H1 (cell line): ENCODE measurements around the gene OSCAR. TPM values are rescaled to one million over a fixed set of nuclear protein-coding genes. Genes with fewer than 3 reads are reported as not detected.
"Not testable (repeated sequence)": the region's sequence is repeated elsewhere in the genome, so short reads cannot be mapped to it uniquely, and the experiment has no call there.

Experiments used
- CTCF ChIA-PET: fragments of 300-600 bp; sonication (Branson Sonifier 250); formaldehyde crosslinking; loops from one replicate; lab custom pipeline; 2021; ENCODE audit not compliant: partially characterized antibody; lab: Charles Lee
- POLR2A ChIA-PET: fragments of 300-600 bp; sonication (Branson Sonifier 250); formaldehyde crosslinking; loops from one replicate; lab custom pipeline; 2021; ENCODE audit warnings: inconsistent platforms; ENCODE audit not compliant: partially characterized antibody; lab: Charles Lee
- DNase-seq, 2 experiments: peaks; one replicate each; pipeline versions ENCODE4 v3.0.0 to v3.0.0-alpha.2; 2010 to 2022; ENCODE audit warnings: low spot score in 2 of 2, low read depth in 1 of 2, mixed read lengths in 1 of 2
- FAIRE-seq: peaks from 2 replicates; lab custom pipeline; 2011; peaks lifted over from hg19 to GRCh38; lab: Jason Lieb, UNC
- H2AFZ ChIP-seq: 2 replicates; pipeline ENCODE4 v1.8.1; 2012; ENCODE audit warnings: low read length, inconsistent platforms
- H2AK5ac ChIP-seq: 2 replicates; pipeline ENCODE4 v1.6.1; 2013; ENCODE audit warnings: low read depth, low read length
- H2BK120ac ChIP-seq: replicated peaks from 2 replicates; pipeline ENCODE3; 2013; ENCODE audit warnings: low read depth, low read length, inconsistent platforms
- H2BK12ac ChIP-seq: 2 replicates; pipeline ENCODE4 v1.6.1; 2013; ENCODE audit warnings: low read depth, low read length
- H2BK15ac ChIP-seq: 2 replicates; pipeline ENCODE4 v1.6.1; 2013; ENCODE audit warnings: low read length
- H2BK20ac ChIP-seq: 2 replicates; pipeline ENCODE4 v1.6.1; 2013; ENCODE audit warnings: low read length
- H2BK5ac ChIP-seq: 2 replicates; pipeline ENCODE4 v1.6.1; 2013; ENCODE audit warnings: low read depth, low read length
- H3K14ac ChIP-seq: 2 replicates; pipeline ENCODE4 v1.6.1; 2013; ENCODE audit warnings: inconsistent platforms; ENCODE audit not compliant: insufficient read length
- H3K18ac ChIP-seq: 2 replicates; pipeline ENCODE4 v1.6.1; 2013; ENCODE audit warnings: low read length; ENCODE audit errors: extremely low read depth
- H3K23ac ChIP-seq: 2 replicates; pipeline ENCODE4 v1.6.1; 2013; ENCODE audit warnings: inconsistent platforms; ENCODE audit not compliant: insufficient read length
- H3K23me2 ChIP-seq: 2 replicates; pipeline ENCODE4 v1.6.1; 2013; ENCODE audit warnings: low read depth, low read length
- H3K27ac ChIP-seq: 2 replicates; pipeline ENCODE4 v1.6.1; 2011; ENCODE audit warnings: low read depth, low read length, inconsistent platforms
- H3K27me3 ChIP-seq, 4 experiments: replicated peaks in 1 of 4; 1 replicate in 1 of 4; 2 replicates in 3 of 4; pipeline versions ENCODE4 v1.6.1 to v1.8.1; 2011 to 2013; ENCODE audit warnings: low read length in 3 of 4, mild to moderate bottlenecking in 3 of 4, inconsistent platforms in 2 of 4, mixed read lengths in 2 of 4, moderate library complexity in 1 of 4; ENCODE audit not compliant: control insufficient read depth in 3 of 4, insufficient read depth in 3 of 4; ENCODE audit errors: extremely low read depth in 1 of 4
- H3K36me3 ChIP-seq, 4 experiments: 2 replicates each; pipeline versions ENCODE4 v1.6.1 to v1.8.1; 2011 to 2013; ENCODE audit warnings: mild to moderate bottlenecking in 4 of 4, low read length in 3 of 4, moderate library complexity in 2 of 4, control low read depth in 1 of 4, inconsistent platforms in 1 of 4; ENCODE audit not compliant: insufficient read depth in 4 of 4, control insufficient read depth in 2 of 4
- H3K4ac ChIP-seq: replicated peaks from 2 replicates; pipeline ENCODE3; 2013; ENCODE audit warnings: low read length, low read depth, mixed read lengths, inconsistent platforms; ENCODE audit not compliant: insufficient read length
- H3K4me1 ChIP-seq, 4 experiments: replicated peaks in 1 of 4; 1 replicate in 1 of 4; 2 replicates in 3 of 4; pipeline versions ENCODE4 v1.6.1 to v1.8.1; 2011 to 2013; ENCODE audit warnings: low read length in 3 of 4, inconsistent platforms in 2 of 4, mixed read lengths in 1 of 4; ENCODE audit not compliant: insufficient read depth in 4 of 4, control insufficient read depth in 3 of 4
- H3K4me2 ChIP-seq, 2 experiments: 2 replicates each; pipeline versions ENCODE4 v1.6.1 to v1.8.1; 2011 to 2013; ENCODE audit warnings: low read depth in 2 of 2, low read length in 2 of 2, control low read depth in 1 of 2, inconsistent platforms in 1 of 2, mild to moderate bottlenecking in 1 of 2; ENCODE audit not compliant: insufficient read depth in 1 of 2
- H3K4me3 ChIP-seq, 4 experiments: fragments of 200-600, 300-600 bp in 1 of 4; sonication (generic), shearing (Covaris generic), sonication (Bioruptor Twin) in 1 of 4; 2 replicates each; pipeline versions ENCODE4 v1.5.1 to v1.8.1; 2011 to 2016; ENCODE audit warnings: low read length in 4 of 4, low read depth in 3 of 4, control low read depth in 2 of 4, inconsistent platforms in 2 of 4, mild to moderate bottlenecking in 2 of 4, mixed read lengths in 1 of 4, moderate library complexity in 1 of 4; ENCODE audit not compliant: insufficient read depth in 2 of 4; ENCODE audit errors: extremely low read depth in 1 of 4
- H3K56ac ChIP-seq: replicated peaks from 2 replicates; pipeline ENCODE3; 2013; ENCODE audit warnings: low read depth, mild to moderate bottlenecking, mixed read lengths, low read length, inconsistent platforms; ENCODE audit not compliant: insufficient read length
- H3K79me1 ChIP-seq: 2 replicates; pipeline ENCODE4 v1.6.1; 2013; ENCODE audit warnings: low read depth, low read length, control low read depth
- H3K79me2 ChIP-seq, 2 experiments: 2 replicates each; pipeline versions ENCODE4 v1.6.1 to v1.8.1; 2012 to 2013; ENCODE audit warnings: low read length in 2 of 2, mild to moderate bottlenecking in 2 of 2, inconsistent platforms in 1 of 2; ENCODE audit not compliant: insufficient read depth in 2 of 2, control insufficient read depth in 1 of 2
- H3K9ac ChIP-seq, 4 experiments: replicated peaks in 1 of 4; 1 replicate in 1 of 4; 2 replicates in 3 of 4; pipeline versions ENCODE4 v1.6.1 to v1.8.1; 2011 to 2013; ENCODE audit warnings: low read depth in 3 of 4, low read length in 3 of 4, control low read depth in 2 of 4, mild to moderate bottlenecking in 2 of 4, moderate library complexity in 2 of 4, inconsistent platforms in 1 of 4; ENCODE audit errors: extremely low read depth in 1 of 4
- H3K9me3 ChIP-seq, 2 experiments: 2 replicates each; pipeline versions ENCODE4 v1.6.1 to v1.8.1; 2012 to 2013; ENCODE audit warnings: mild to moderate bottlenecking in 2 of 2, moderate library complexity in 2 of 2, control low read depth in 1 of 2, inconsistent platforms in 1 of 2, low read depth in 1 of 2, low read length in 1 of 2, mixed read lengths in 1 of 2; ENCODE audit not compliant: insufficient read depth in 2 of 2
- H4K20me1 ChIP-seq, 2 experiments: replicated peaks in 1 of 2; 2 replicates each; pipeline versions ENCODE3 to v1.8.1; 2011 to 2013; ENCODE audit warnings: inconsistent platforms in 2 of 2, low read length in 2 of 2, mild to moderate bottlenecking in 1 of 2; ENCODE audit not compliant: insufficient read depth in 2 of 2, control insufficient read depth in 1 of 2
- H4K5ac ChIP-seq: 2 replicates; pipeline ENCODE4 v1.6.1; 2013; ENCODE audit warnings: low read length, low read depth, mixed read lengths, inconsistent platforms; ENCODE audit not compliant: insufficient read length
- H4K8ac ChIP-seq: 2 replicates; pipeline ENCODE4 v1.8.0; 2013; ENCODE audit warnings: mild to moderate bottlenecking, moderate library complexity, low read length, inconsistent platforms; ENCODE audit not compliant: insufficient read depth; ENCODE audit errors: extremely low read depth
- H4K91ac ChIP-seq: replicated peaks from 2 replicates; pipeline ENCODE3; 2013; ENCODE audit warnings: low read length, mixed read lengths, inconsistent platforms; ENCODE audit not compliant: insufficient read length
- WGBS, 2 experiments: shearing (Covaris generic) in 1 of 2; methylation state at CpG; one replicate each; pipeline versions ENCODE4 v1.1.6 to v1.1.7; 2013 to 2015; ENCODE audit warnings: low lambda C conversion rate in 2 of 2, mixed read lengths in 2 of 2, inconsistent platforms in 1 of 2, low coverage in 1 of 2, missing lambda C conversion rate in 1 of 2; ENCODE audit not compliant: insufficient replicate concordance in 2 of 2, insufficient coverage in 1 of 2, insufficient read length in 1 of 2; ENCODE audit errors: extremely low coverage in 1 of 2, missing lambda C conversion rate in 1 of 2; 5-methylcytosine and 5-hydroxymethylcytosine counted together
- polyA plus RNA-seq, 7 experiments: library from polyadenylated mRNA; depleted of rRNA in 3 of 7; stranded (reverse) in 5 of 7; unstranded in 2 of 7; fragments of >200 nt in 5 of 7; fragments of 200-250 nt in 2 of 7; gene quantifications; 1 replicate in 5 of 7; 2 replicates in 1 of 7; 4 replicates in 1 of 7; pipeline versions ENCODE4 v1.2.1 to v1.2.3, GENCODE V29; 2011 to 2013; ENCODE audit warnings: missing spikeins in 2 of 7, mixed read lengths in 2 of 7
- total RNA-seq: library from RNA; stranded (reverse); fragmentation: NEBNext Ultra II Directional; extraction: Animal tissue kit (Norgen Biotek cat#: 25700); gene quantifications from 2 replicates; pipeline ENCODE4 v1.2.1, GENCODE V29; 2021

Gene OSCAR
- total and polyA plus RNA-seq, 2 of the 8 experiments (the other 6 are each of a cell fraction or from before 2014, with no cell fraction given): 1.1 TPM

DNA sequence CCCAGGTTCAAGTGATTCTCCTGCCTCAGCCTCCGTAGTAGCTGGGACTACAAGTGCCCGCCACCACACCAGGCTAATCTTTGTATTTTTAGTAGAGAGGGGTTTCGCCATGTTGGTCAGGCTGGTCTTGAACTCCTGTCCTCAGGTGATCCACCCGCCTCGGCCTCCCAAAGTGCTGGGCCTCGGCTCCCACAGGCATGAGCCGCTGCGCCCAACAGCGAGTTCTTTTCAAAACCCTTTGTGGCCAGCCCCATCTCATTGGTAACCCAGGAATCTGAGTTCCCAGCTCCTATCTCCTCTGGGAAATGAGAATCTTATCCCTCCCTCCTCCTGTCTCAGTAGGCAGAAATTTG lies 724 bp downstream of the OSCAR start:
- H4K91ac ChIP-seq, H3K18ac ChIP-seq, H2AFZ ChIP-seq, H3K23ac ChIP-seq, H2AK5ac ChIP-seq, H3K36me3 ChIP-seq, H3K9me3 ChIP-seq, H4K8ac ChIP-seq, H3K79me1 ChIP-seq, H2BK120ac ChIP-seq, H2BK15ac ChIP-seq, H4K20me1 ChIP-seq, H2BK5ac ChIP-seq, H3K4me2 ChIP-seq, H2BK20ac ChIP-seq, H3K4me1 ChIP-seq, H3K14ac ChIP-seq, DNase-seq, H4K5ac ChIP-seq, H3K4ac ChIP-seq, H3K4me3 ChIP-seq, H3K27ac ChIP-seq, FAIRE-seq, CTCF ChIA-PET, H2BK12ac ChIP-seq, H3K9ac ChIP-seq, H3K56ac ChIP-seq: not testable (repeated sequence)
- POLR2A ChIA-PET: interaction anchor here (1.0 to 6.1 kb wide), 5 partner anchors 11 to 119 kb away, joined by 3 to 37 read pairs (median 4); partner anchors contain the start of genes PRPF31, RPS9 and TFPT
- Histone ChIP-seq H3K79me2 (peaks cover 0 to 13% of the 10 kb centered on the region in 2 experiments; a peak in 2 of 4 replicates), H3K27me3 (peaks cover 5 to 23% (median 14%) of the 10 kb centered on the region in 4 experiments; a peak in 6 of 7 replicates), H3K23me2 (peaks cover 18% of the 10 kb centered on the region)
- WGBS, 2 experiments: 85% methylated on average over 9 of the region's 9 CpGs; no CpG with 5 or more reads in 1 of the 2 experiments
